ENCODE measurements around the gene SIRT3.
A peak's percentile ranks its signal among the peaks of the same experiment; 100 is the strongest.
"Not testable (repeated sequence)": the region's sequence is repeated elsewhere in the genome, so short reads cannot be mapped to it uniquely, and the experiment has no call there.

SIRT3 gene

GRCh38 chr11:200224-201003 is 35.7 kb downstream of the SIRT3 start:
- DNase-seq, result no peak

- DNase-seq, result no peak
These were observed 36.4 kb downstream of the SIRT3 start for GRCh38 chr11:199782-200181.

- DNase-seq, result no peak
These were observed 37.0 kb downstream of the SIRT3 start for GRCh38 chr11:199004-199581.

- DNase-seq, result no peak
These were observed 37.8 kb downstream of the SIRT3 start for GRCh38 chr11:198236-198806.

- DNase-seq, result no peak
These were observed 38.4 kb downstream of the SIRT3 start for GRCh38 chr11:197741-198235.

- DNase-seq, result no peak
These were observed 39.1 kb downstream of the SIRT3 start for GRCh38 chr11:196786-197731.

GRCh38 chr11:193481-193880 is 42.7 kb downstream of the SIRT3 start:
- not testable (repeated sequence) for DNase-seq

GRCh38 chr11:192674-193128 is 43.4 kb downstream of the SIRT3 start, which contains the start of gene SCGB1C1:
SCGB1C1 (plus strand) TSS chr11:193078; CDS start chr11:193100, 22 bp downstream.
- not testable (repeated sequence) for DNase-seq

- DNase-seq, result peak; percentile 46 to 51
These were observed 44.4 kb downstream of the SIRT3 start for GRCh38 chr11:191490-192478.

- not testable (repeated sequence) for DNase-seq
These were observed 45.6 kb downstream of the SIRT3 start for GRCh38 chr11:190546-190945.

GRCh38 chr11:189843-190311 is 46.3 kb downstream of the SIRT3 start:
- peak in 1 of 2 donors; percentile 54 for DNase-seq

- peak in 1 of 2 donors; percentile 1 for DNase-seq
These were observed 46.9 kb downstream of the SIRT3 start for GRCh38 chr11:189200-189783.

GRCh38 chr11:180242-180641 is 55.9 kb downstream of the SIRT3 start:
- not testable (repeated sequence) for DNase-seq

Measured in CD4-positive, alpha-beta T cell treated with Interleukin-1 beta for 1 hour (primary cell).